GM12878 (cell line): Measurements from ENCODE around the gene ZNF625. TPM values are rescaled to one million over a fixed set of nuclear protein-coding genes. Genes with fewer than 3 reads are reported as not detected.

Source experiments
- ATAC-seq: fragments of 200-7000 bp; cut with Tn5 transposase; 3 replicates; pipeline ENCODE4 v1.9.1; 2020; ENCODE audit warnings: mild to moderate bottlenecking, moderate library complexity
- BruUV-seq: library from RNA; stranded (reverse); fragments of 400-500 nt; replicated peaks from 2 replicates; lab custom pipeline; 2021; lab: Mats Ljungman, UMichigan
- CTCF ChIA-PET: fragments of 300-600 bp; sonication (Branson Sonifier 250); formaldehyde crosslinking; extraction: SDS; loops from one replicate; lab custom pipeline; 2021; ENCODE audit warnings: inconsistent platforms; lab: Yijun Ruan, JAX
- POLR2A ChIA-PET: fragments of 350-600 bp; formaldehyde crosslinking; extraction: SDS; loops from one replicate; lab custom pipeline; 2021; ENCODE audit warnings: inconsistent platforms; lab: Charles Lee
- RAD21 ChIA-PET: fragments of 300-600 bp; sonication (Branson Sonifier 250); formaldehyde crosslinking; loops from one replicate; lab custom pipeline; 2023; ENCODE audit warnings: antibody characterized with exemption; ENCODE audit not compliant: unreplicated experiment; lab: Charles Lee
- SMC1A ChIA-PET: fragments of 300-600 bp; sonication (Branson Sonifier 250); formaldehyde crosslinking; loops from one replicate; lab custom pipeline; 2023; ENCODE audit not compliant: unreplicated experiment, uncharacterized antibody; lab: Charles Lee
- DNase-seq: peaks from one replicate; pipeline ENCODE4 v3.0.0-alpha.2; 2011; ENCODE audit warnings: low read depth, low spot score
- FAIRE-seq: peaks from 3 replicates; lab custom pipeline; 2011; peaks lifted over from hg19 to GRCh38; lab: Jason Lieb, UNC
- H2AFZ ChIP-seq: 2 replicates; pipeline ENCODE4 v1.6.0; 2011; ENCODE audit warnings: low read depth, low read length, control low read depth; ENCODE audit not compliant: control insufficient read depth
- H3K27ac ChIP-seq: 2 replicates; pipeline ENCODE4 v1.5.1; 2011; ENCODE audit warnings: control low read depth; ENCODE audit not compliant: control insufficient read depth, insufficient read depth
- H3K27me3 ChIP-seq, 2 experiments: replicated peaks in 1 of 2; 2 replicates each; pipeline versions ENCODE4 v1.6.0 to v1.6.1; 2011; ENCODE audit warnings: low read length in 1 of 2; ENCODE audit not compliant: control insufficient read depth in 2 of 2, insufficient read depth in 2 of 2
- H3K36me3 ChIP-seq, 2 experiments: 2 replicates each; pipeline ENCODE4 v1.5.1; 2011; ENCODE audit warnings: low read length in 1 of 2; ENCODE audit not compliant: control insufficient read depth in 2 of 2, insufficient read depth in 2 of 2
- H3K4me1 ChIP-seq: 2 replicates; pipeline ENCODE4 v1.6.1; 2011; ENCODE audit warnings: mild to moderate bottlenecking, low read length, moderate library complexity, mixed read lengths; ENCODE audit not compliant: control insufficient read depth, insufficient read depth
- H3K4me2 ChIP-seq: 2 replicates; pipeline ENCODE4 v1.6.0; 2011; ENCODE audit warnings: control low read depth; ENCODE audit not compliant: control insufficient read depth, insufficient read depth
- H3K4me3 ChIP-seq: fragments of 200-600 bp; sonication (generic); 2 replicates; pipeline ENCODE4 v1.5.1; 2016
- H3K79me2 ChIP-seq: 2 replicates; pipeline ENCODE4 v1.6.0; 2011; ENCODE audit warnings: low read length; ENCODE audit not compliant: control insufficient read depth, insufficient read depth
- H3K9ac ChIP-seq: 2 replicates; pipeline ENCODE4 v1.8.0; 2011; ENCODE audit warnings: low read length, control low read depth, mixed read lengths; ENCODE audit not compliant: control insufficient read depth, insufficient read depth
- H3K9me3 ChIP-seq: replicated peaks from 3 replicates; pipeline ENCODE4 v1.5.1; 2011; ENCODE audit warnings: mild to moderate bottlenecking, low read length; ENCODE audit not compliant: control insufficient read depth, insufficient read depth
- H4K20me1 ChIP-seq: 2 replicates; pipeline ENCODE4 v1.6.0; 2011; ENCODE audit not compliant: control insufficient read depth, insufficient read depth
- CBX3 ChIP-seq: fragments of 200-600 bp; sonication (generic); IDR thresholded peaks from 2 replicates; pipeline ENCODE4 v1.6.1; 2016; ENCODE audit warnings: low read depth, borderline replicate concordance
- E2F4 ChIP-seq: IDR thresholded peaks from 2 replicates; pipeline ENCODE4 v1.6.1; 2012; ENCODE audit warnings: low read depth, low read length, improper control_type of control experiment
- HDGF ChIP-seq: fragments of 450-650 bp; IDR thresholded peaks from 2 replicates; pipeline ENCODE4 v1.6.1; 2016; ENCODE audit warnings: antibody characterized with exemption
- LARP7 ChIP-seq: fragments of 450-650 bp; IDR thresholded peaks from 2 replicates; pipeline ENCODE4 v1.6.1; 2017; ENCODE audit warnings: mild to moderate bottlenecking
- MTA2 ChIP-seq: fragments of 450-650 bp; IDR thresholded peaks from 2 replicates; pipeline ENCODE4 v1.6.1; 2016; ENCODE audit warnings: low read depth, mild to moderate bottlenecking, moderate library complexity
- NRF1 ChIP-seq: conservative IDR thresholded peaks from 2 replicates; pipeline ENCODE4 v1.6.1; 2011; ENCODE audit warnings: mild to moderate bottlenecking, low read depth, low read length, improper control_type of control experiment
- PML ChIP-seq: IDR thresholded peaks from 2 replicates; pipeline ENCODE4 v1.6.1; 2012; ENCODE audit warnings: low read length, inconsistent platforms
- POLR2A ChIP-seq: IDR thresholded peaks from 2 replicates; pipeline ENCODE4 v1.6.1; 2011; ENCODE audit warnings: low read depth, mild to moderate bottlenecking, low read length
- SIN3A ChIP-seq: IDR thresholded peaks from 2 replicates; pipeline ENCODE4 v1.6.1; 2012; ENCODE audit warnings: low read depth, low read length, improper control_type of control experiment
- ZBTB4 ChIP-seq: fragments of 450-650 bp; formaldehyde crosslinking; IDR thresholded peaks from 2 replicates; pipeline ENCODE4 v1.4.0; 2022; ENCODE audit warnings: mild to moderate bottlenecking, moderate library complexity
- ZNF384 ChIP-seq: IDR thresholded peaks from 2 replicates; pipeline ENCODE4 v1.6.1; 2012; ENCODE audit warnings: low read depth, mild to moderate bottlenecking, low read length, improper control_type of control experiment, borderline replicate concordance
- ZZZ3 ChIP-seq: IDR thresholded peaks from 2 replicates; pipeline ENCODE4 v1.6.1; 2011; ENCODE audit warnings: low read depth; ENCODE audit not compliant: control insufficient read depth, insufficient read length
- WGBS: methylation state at CpG from one replicate; pipeline ENCODE4 v1.1.6; 2016; ENCODE audit warnings: low lambda C conversion rate; ENCODE audit not compliant: insufficient replicate concordance, insufficient coverage; ENCODE audit errors: missing lambda C conversion rate; 5-methylcytosine and 5-hydroxymethylcytosine counted together
- in situ Hi-C: fragments of 300-500 bp; cut with MboI; formaldehyde crosslinking; loops from 9 replicates; pipeline ENCODE4 v1.14.3; 2018; ENCODE audit warnings: mixed read lengths
- intact Hi-C: fragments of 100-400 bp; cut with micrococcal nuclease; formaldehyde crosslinking; loops from one replicate; pipeline ENCODE4 v1.14.2; 2022; ENCODE audit not compliant: unreplicated experiment
- polyA plus RNA-seq, 11 experiments: library from polyadenylated mRNA; depleted of rRNA in 4 of 11; unstranded in 6 of 11; stranded (reverse) in 5 of 11; fragments of >200 nt; fragmentation: Nextera tagmentation in 4 of 11; fragmentation: Illumina TruSeq in 1 of 11; extraction: Ambion mirVana in 4 of 11; extraction: Trizol in 1 of 11; gene quantifications; 1 replicate in 1 of 11; 2 replicates in 10 of 11; pipeline versions ENCODE4 v1.2.1 to v1.2.3, GENCODE V29; 2011 to 2016; ENCODE audit warnings: inconsistent platforms in 2 of 11, missing spikeins in 2 of 11, low read depth in 1 of 11
- total RNA-seq, 4 experiments: library from RNA; depleted of rRNA in 3 of 4; stranded (reverse); fragments of >200 nt in 3 of 4; fragmentation: Illumina TruSeq in 1 of 4; extraction: Trizol in 1 of 4; gene quantifications; 2 replicates each; pipeline versions ENCODE4 v1.2.1 to v1.2.3, GENCODE V29; 2013 to 2021
- TF ChIP-seq, protein P1 (sequence below): fragments of 450-650 bp; IDR thresholded peaks from 2 replicates; pipeline ENCODE4 v1.6.1; 2017; ENCODE audit warnings: borderline replicate concordance
- TF ChIP-seq, protein P2 (sequence below): IDR thresholded peaks from 2 replicates; pipeline ENCODE4 v1.6.1; 2011; ENCODE audit warnings: low read depth, low read length, improper control_type of control experiment, borderline replicate concordance

The ZNF625 gene
- total and polyA plus RNA-seq, 10 of the 15 experiments (the other 5 are each of a cell fraction or from before 2014, with no cell fraction given), result 0.52 to 5.0 (median 1.3) TPM

GRCh38 chr19:12163826-12164225 lies 7.3 kb upstream of the ZNF625 start (continued):
- no peak for TF ChIP-seq ZBTB4 (CRISPR knock-in tag)

GRCh38 chr19:12162882-12163806 lies 6.6 kb upstream of the ZNF625 start, which contains the start of gene ZNF136:
Gene ZNF136, plus strand, starts transcription at chr19:12163096. Its CDS starts 108 bp downstream, at chr19:12163204.
- FAIRE-seq (peak; percentile 97), DNase-seq (peak; percentile 80), ATAC-seq (peak; percentile 100)
- intact Hi-C loops (loop anchor here (5.0 to 10.0 kb wide), 2 partner anchors 132 to 169 kb away; partner anchors contain the start of genes ZNF44 and ZNF563), in situ Hi-C loops (no loop called here)
- peak within 1 kb of the TSS; percentile 97 for H3K9ac ChIP-seq
- H3K27ac ChIP-seq, result peak within 1 kb of the TSS; percentile 84
- peak within 1 kb of the TSS; percentile 95 for H3K4me3 ChIP-seq
- BruUV-seq, result no TSS peak
- RAD21 ChIA-PET, result interaction anchor here (0.8 to 1.7 kb wide), 8 partner anchors 23 to 240 kb away, joined by 3 to 11 read pairs (median 4); partner anchors contain the start of genes ZNF20 and ZNF563
- H3K9me3 ChIP-seq, result peaks cover 1% of the 10 kb centered on the region; the same call in 2 of the 3 replicates
- peaks cover 24% of the 10 kb centered on the region for H3K79me2 ChIP-seq
- SMC1A ChIA-PET, result interaction anchor here (0.7 to 1.3 kb wide), 3 partner anchors 108 to 239 kb away, joined by 3 to 5 read pairs (median 3); partner anchors contain the start of genes ZNF563 and ZNF700
- peak within 1 kb of the TSS; percentile 80 for H3K4me2 ChIP-seq
- peak within 1 kb of the TSS; percentile 81 for H2AFZ ChIP-seq
- H3K27me3 ChIP-seq, result no peaks in the 10 kb centered on the region
- no peaks in the 10 kb centered on the region for H4K20me1 ChIP-seq
- CTCF ChIA-PET, result interaction anchor here (1.0 to 1.7 kb wide), 4 partner anchors 72 to 240 kb away, joined by 3 to 6 read pairs (median 4); partner anchors contain the start of genes ZNF563 and ZNF700
- WGBS, result 1% methylated on average over 57 of the region's 57 CpGs
- POLR2A ChIA-PET, result interaction anchor here (0.6 to 1.2 kb wide), 6 partner anchors 11 to 452 kb away, joined by 3 to 4 read pairs (median 3); partner anchors contain the start of gene ZNF563
- H3K4me1 ChIP-seq, result no peaks in the 10 kb centered on the region
- H3K36me3 ChIP-seq, result peaks cover 0 to 3% of the 10 kb centered on the region in 2 experiments; a peak in 1 of 4 replicates
- TF ChIP-seq POLR2A (peak; percentile 94), LARP7 (peak; percentile 52; the same call in 1 of the 2 replicates), CBX3 (no peak), ZNF384 (no peak), PML (peak; percentile 83; the same call in 1 of the 2 replicates), ZZZ3 (no peak), HDGF (peak; percentile 60), NRF1 (no peak), E2F4 (peak; percentile 69), SIN3A (peak; percentile 94), MTA2 (peak; percentile 33; the same call in 1 of the 2 replicates)
- TF ChIP-seq, protein P1, sequence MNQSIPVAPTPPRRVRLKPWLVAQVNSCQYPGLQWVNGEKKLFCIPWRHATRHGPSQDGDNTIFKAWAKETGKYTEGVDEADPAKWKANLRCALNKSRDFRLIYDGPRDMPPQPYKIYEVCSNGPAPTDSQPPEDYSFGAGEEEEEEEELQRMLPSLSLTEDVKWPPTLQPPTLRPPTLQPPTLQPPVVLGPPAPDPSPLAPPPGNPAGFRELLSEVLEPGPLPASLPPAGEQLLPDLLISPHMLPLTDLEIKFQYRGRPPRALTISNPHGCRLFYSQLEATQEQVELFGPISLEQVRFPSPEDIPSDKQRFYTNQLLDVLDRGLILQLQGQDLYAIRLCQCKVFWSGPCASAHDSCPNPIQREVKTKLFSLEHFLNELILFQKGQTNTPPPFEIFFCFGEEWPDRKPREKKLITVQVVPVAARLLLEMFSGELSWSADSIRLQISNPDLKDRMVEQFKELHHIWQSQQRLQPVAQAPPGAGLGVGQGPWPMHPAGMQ, result peak; percentile 76
- TF ChIP-seq, protein P2, sequence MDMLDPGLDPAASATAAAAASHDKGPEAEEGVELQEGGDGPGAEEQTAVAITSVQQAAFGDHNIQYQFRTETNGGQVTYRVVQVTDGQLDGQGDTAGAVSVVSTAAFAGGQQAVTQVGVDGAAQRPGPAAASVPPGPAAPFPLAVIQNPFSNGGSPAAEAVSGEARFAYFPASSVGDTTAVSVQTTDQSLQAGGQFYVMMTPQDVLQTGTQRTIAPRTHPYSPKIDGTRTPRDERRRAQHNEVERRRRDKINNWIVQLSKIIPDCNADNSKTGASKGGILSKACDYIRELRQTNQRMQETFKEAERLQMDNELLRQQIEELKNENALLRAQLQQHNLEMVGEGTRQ, result no peak
